ENCODE data around the gene ZNF500.
"Not testable (repeated sequence)": the region's sequence is repeated elsewhere in the genome, so short reads cannot be mapped to it uniquely, and the experiment has no call there.

Gene ZNF500

GRCh38 chr16:4796982-4797804, 30.2 kb upstream of the ZNF500 start:
- DNase-seq (ENCODE audit: low read depth): no peak

GRCh38 chr16:4795828-4796572, 29.0 kb upstream of the ZNF500 start:
- no peak for DNase-seq (ENCODE audit: low read depth)

- no peak for DNase-seq (ENCODE audit: low read depth)
These were observed 28.3 kb upstream of the ZNF500 start, which contains the start of gene SMIM22 for GRCh38 chr16:4795181-4795827. Gene SMIM22 (plus strand): TSS chr16:4795369. CDS start chr16:4795735, 366 bp downstream.

GRCh38 chr16:4792951-4793513, 26.1 kb upstream of the ZNF500 start:
- DNase-seq (ENCODE audit: low read depth): no peak

GRCh38 chr16:4790871-4791270, 23.9 kb upstream of the ZNF500 start:
- no peak for DNase-seq (ENCODE audit: low read depth)

GRCh38 chr16:4790261-4790660, 23.3 kb upstream of the ZNF500 start:
- no peak for DNase-seq (ENCODE audit: low read depth)

- no peak for DNase-seq (ENCODE audit: low read depth)
These were observed 21.9 kb upstream of the ZNF500 start for GRCh38 chr16:4788910-4789309.

GRCh38 chr16:4788489-4788889, 21.5 kb upstream of the ZNF500 start:
- DNase-seq (ENCODE audit: low read depth): no peak

GRCh38 chr16:4787627-4788482, 20.9 kb upstream of the ZNF500 start, which contains the start of gene SEPTIN12:
Gene SEPTIN12 (minus strand): TSS chr16:4788345. CDS start chr16:4787645, 700 bp downstream.
- DNase-seq (ENCODE audit: low read depth): no peak

GRCh38 chr16:4787068-4787467, 20.1 kb upstream of the ZNF500 start:
- DNase-seq (ENCODE audit: low read depth): no peak

- no peak for DNase-seq (ENCODE audit: low read depth)
These were observed 18.9 kb upstream of the ZNF500 start for GRCh38 chr16:4785758-4786433.

GRCh38 chr16:4784444-4784987, 17.6 kb upstream of the ZNF500 start:
- DNase-seq (ENCODE audit: low read depth): not testable (repeated sequence)

GRCh38 chr16:4783951-4784336, 17.0 kb upstream of the ZNF500 start:
- DNase-seq (ENCODE audit: low read depth): no peak

- no peak for DNase-seq (ENCODE audit: low read depth)
These were observed 16.4 kb upstream of the ZNF500 start for GRCh38 chr16:4783251-4783950.

GRCh38 chr16:4780235-4780634, 13.3 kb upstream of the ZNF500 start:
- DNase-seq (ENCODE audit: low read depth): no peak

- DNase-seq (ENCODE audit: low read depth): no peak
These were observed 11.1 kb upstream of the ZNF500 start for GRCh38 chr16:4778050-4778392.

GRCh38 chr16:4777339-4778049, 10.5 kb upstream of the ZNF500 start:
- DNase-seq (ENCODE audit: low read depth): no peak

- no peak for DNase-seq (ENCODE audit: low read depth)
These were observed 9.3 kb upstream of the ZNF500 start for GRCh38 chr16:4776141-4776705.

- DNase-seq (ENCODE audit: low read depth): no peak
These were observed 8.0 kb upstream of the ZNF500 start for GRCh38 chr16:4775005-4775404.
